GM19395 (cell line): ENCODE data around the gene MCRIP2.
"Not testable (repeated sequence)": the region's sequence is repeated elsewhere in the genome, so short reads cannot be mapped to it uniquely, and the experiment has no call there.

Experiments
- ATAC-seq: cut with Tn5 transposase; IDR thresholded peaks from one replicate; pipeline ENCODE4 v1.9.1; 2021; ENCODE audit warnings: mild to moderate bottlenecking, moderate library complexity; ENCODE audit not compliant: unreplicated experiment

Gene MCRIP2, protein sequence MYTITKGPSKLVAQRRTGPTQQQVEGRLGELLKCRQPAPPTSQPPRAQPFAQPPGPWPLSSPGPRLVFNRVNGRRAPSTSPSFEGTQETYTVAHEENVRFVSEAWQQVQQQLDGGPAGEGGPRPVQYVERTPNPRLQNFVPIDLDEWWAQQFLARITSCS

DNA sequence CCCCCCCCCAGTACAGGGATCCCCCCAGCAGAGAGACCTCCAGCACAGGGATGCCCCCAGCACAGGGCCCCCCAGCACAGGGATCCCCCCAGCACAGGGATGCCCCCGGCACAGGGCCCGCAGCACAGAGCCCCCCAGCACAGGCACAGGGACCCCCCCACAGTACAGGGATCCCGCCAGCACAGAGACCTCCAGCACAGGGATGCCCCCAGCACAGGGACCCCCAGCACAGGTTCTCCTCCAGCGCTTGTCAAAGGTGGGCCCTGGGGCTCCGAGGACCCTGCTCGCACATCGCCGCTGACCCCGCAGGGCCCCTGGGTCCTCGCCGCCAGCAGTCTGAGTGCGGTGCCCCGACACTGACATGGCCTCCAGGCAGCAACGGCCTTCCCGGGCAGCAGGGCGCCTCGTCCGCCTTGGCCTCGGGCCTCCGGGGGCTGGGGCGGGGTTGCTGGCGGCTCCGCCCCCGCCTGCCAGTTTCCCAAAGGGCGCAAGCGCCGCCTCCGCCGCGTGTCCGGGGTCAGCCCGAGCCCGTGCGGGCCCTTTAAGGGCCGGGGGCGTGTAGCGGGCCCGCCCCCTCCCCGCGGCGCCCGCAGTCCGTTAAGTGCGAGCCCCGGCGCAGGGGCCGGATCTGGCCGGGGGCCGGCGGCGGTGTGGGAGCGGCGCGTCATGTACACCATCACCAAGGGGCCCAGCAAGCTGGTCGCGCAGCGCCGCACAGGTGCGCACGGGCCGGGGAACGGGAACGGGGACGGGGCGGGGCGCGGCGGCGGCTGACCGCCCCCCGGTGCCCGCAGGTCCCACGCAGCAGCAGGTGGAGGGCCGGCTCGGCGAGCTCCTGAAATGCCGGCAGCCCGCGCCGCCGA lies at the start of gene MCRIP2:
Gene MCRIP2 (plus strand): TSS at position 503 of the 863 bp plus-strand sequence. CDS start 164 bp downstream, at position 667.
- peak; percentile 41 for ATAC-seq

DNA sequence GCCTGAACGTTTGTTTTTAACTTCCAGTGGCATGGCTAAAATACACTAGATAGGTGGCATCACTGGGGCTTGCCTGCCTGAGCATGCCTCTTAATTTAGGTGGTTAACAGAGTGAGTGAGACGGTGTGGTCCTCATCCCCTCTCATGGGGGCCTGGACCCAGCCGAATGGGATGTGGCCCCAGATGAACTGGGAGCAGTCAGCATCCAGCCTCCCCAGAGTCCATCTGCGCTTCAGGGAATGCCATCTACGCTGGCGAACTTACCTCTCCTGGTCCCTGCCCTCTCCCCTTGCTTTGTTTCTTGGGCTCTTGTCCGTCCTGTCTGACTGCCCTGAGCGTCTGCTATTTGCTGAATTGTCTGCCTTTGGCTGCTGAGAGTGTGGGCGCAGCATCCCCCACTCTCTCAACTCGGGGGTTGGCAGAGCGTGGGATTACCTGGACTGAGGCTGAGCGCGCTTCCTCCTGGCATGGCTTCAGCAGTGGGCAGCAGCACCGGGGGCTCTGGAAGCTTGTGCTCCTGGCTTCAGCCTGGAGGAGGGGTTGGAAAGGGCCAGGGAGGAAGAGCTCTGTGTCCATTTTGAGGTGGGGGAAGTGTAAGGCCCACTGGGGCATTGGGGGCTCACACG lies 49.6 kb upstream of the MCRIP2 start:
- ATAC-seq, result no peak

DNA sequence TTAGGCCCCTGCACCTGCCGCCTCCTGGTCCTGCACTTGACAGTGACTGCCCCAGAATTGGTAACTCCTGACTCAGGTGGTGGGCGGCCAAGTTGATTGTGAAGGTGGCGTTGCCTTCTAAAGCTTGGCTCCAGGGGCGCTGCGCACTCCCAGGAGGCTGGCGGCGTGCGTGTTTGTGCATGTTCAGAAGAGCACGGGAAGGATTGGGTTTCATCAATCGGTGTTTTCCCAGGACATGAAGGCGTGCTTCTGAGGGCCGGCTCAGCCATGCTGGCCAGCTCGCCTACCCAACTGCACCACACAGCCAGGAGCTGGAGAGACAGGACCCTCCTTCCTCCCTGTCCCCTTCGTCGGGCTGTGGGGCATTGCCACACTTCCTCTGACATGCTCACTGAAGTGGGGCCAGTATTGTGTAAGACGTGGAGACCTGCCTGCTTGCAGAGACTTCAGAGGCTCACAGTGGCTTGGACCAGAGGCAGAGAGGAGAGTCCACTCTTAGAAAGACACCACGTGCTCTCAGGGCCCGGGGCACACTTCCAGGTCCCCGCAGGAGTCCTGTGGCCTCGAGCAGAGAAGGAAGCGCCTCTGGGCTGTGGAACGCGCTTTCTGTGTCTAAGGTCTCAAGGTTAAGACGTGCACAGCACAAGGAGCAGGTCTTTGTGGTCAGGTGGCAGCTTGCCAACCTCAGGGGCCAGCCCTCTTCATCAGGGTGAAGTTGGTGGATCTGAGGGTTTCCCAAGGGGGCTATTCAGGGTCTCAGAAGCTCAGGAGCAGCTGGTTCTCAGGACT lies 48.9 kb upstream of the MCRIP2 start:
- no peak for ATAC-seq

DNA sequence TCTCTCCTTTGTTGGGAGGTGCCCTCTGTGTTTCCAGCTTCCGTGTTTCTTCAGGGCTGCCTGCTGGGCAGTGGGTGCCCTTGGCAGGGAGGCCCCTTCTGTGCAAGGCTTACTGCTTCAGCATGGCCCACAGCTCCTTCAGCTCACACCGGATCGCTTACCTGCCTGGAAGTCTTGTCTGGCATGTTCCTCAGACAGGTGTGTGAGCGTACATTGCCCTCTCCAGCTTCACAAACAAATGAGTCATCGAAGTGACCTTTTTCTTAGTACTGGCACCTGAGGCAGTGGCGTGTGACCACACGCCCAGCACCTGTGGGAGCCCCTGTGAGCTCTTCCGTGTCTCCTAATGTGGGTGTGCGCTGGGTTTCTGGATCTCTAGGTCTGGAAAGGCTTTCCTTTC lies 48.2 kb upstream of the MCRIP2 start:
- no peak for ATAC-seq

DNA sequence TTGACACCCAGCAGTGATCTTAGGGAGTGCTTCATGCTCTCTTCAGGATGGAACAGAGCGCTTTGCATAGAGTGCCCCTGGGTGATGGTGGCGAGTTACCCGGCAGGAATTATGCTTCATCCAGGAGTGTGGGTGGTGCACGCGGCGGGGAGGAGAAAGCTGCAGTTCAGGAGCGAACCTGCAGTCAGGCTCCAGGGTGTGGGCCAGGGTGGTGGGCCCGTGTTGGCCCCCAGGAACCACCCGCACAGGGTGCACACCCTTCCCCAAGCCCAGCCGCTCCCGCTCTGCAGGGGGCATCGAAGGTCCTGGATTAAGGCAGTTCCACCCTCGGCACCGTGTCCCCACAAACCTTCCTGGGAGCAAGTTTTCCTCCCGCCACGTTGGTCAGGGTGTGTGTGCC lies 47.8 kb upstream of the MCRIP2 start:
- no peak for ATAC-seq

DNA sequence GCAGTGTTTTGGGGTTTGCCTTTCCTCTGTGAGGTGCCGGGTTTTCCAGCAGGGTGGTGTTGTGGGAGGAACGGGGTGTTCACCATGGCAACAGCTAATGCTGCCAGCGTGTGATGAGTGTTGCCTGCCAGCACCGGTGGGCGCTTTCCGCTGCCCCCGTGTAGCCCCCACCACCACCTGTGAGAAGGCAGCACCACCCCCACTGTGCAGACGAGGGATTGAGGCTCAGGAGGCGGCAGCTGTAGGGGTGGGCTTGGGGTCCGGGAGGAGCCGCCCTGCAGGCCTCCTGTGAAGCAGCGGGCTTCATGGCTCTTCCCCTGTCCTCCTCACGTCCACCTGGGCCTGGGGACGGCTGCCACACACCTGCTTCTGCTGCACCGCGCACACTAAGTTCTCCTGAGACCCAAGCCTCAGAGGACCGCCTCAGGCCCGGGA lies 46.5 kb upstream of the MCRIP2 start:
- no peak for ATAC-seq

DNA sequence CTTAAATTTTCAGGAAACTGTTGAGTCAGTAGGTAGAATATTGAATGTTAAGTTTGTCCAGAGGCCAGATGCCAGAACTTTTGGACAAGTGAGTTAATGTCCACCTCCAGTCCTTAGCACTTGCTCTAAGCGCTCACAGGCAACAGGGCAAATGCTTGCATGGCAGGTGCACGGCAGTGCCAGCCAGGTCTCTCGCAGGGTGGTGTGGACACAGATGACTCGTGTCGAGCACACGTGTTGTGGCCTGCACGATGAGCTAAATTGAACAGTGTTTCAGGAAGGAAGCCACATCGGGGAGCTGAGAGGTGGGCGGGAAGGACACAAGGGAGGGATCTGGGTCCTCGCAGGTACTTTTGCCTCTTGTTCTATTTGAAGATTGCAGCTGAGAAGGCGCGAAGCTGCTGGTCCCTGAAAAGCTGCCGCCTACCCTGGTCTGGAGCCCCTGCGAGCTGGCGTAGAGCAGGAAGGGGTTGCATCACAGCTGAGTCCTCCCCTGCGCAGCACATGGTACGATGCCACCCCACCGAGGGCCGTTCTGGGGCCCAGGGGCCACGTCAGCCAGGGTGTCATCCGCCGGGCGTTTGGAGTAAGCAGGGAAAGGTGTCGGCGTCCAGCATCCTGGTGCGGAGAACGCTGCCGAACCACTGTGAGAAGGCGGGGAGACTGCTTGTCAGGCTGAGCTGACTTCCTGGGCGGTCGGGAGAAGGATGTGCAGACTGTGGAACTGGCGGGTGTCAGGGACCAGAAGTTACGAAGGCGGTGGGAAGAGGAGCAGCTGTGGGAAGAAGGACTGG lies 45.5 kb upstream of the MCRIP2 start:
- no peak for ATAC-seq

DNA sequence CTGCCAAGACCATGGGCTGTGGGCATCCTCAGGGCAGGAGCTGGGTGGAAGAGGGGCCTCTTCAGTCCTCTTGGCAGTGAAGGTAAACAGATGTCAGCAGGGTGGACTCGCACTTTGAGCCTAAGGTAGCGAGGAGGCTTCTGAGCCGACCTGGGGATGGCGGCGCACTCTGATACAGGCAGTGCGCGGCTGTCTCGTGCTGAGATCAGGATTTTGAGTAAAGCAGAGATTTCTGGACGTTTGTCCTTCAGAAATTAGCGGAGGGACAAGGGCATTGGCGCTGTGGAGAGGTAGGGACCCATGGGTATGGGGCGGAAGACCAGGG lies 44.9 kb upstream of the MCRIP2 start:
- no peak for ATAC-seq

DNA sequence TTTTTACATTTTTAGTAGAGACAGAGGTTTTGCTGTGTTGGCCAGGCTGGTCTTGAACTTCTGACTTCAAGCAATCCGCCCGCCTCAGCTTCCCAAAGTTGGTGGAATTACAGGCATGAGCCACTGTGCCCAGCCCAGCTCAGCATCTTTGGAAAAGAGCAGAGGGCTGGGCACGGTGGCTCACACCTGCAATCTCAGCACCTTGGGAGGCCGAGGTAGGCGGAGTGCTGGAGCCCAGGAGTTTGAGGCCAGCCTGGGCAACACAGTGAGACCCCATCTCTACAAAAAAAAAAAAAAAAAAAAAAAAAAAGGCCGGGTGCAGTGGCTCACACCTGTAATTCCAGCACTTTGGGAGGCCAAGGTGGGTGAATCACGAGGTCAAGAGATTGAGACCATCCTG lies 44.0 kb upstream of the MCRIP2 start:
- ATAC-seq, result not testable (repeated sequence)

DNA sequence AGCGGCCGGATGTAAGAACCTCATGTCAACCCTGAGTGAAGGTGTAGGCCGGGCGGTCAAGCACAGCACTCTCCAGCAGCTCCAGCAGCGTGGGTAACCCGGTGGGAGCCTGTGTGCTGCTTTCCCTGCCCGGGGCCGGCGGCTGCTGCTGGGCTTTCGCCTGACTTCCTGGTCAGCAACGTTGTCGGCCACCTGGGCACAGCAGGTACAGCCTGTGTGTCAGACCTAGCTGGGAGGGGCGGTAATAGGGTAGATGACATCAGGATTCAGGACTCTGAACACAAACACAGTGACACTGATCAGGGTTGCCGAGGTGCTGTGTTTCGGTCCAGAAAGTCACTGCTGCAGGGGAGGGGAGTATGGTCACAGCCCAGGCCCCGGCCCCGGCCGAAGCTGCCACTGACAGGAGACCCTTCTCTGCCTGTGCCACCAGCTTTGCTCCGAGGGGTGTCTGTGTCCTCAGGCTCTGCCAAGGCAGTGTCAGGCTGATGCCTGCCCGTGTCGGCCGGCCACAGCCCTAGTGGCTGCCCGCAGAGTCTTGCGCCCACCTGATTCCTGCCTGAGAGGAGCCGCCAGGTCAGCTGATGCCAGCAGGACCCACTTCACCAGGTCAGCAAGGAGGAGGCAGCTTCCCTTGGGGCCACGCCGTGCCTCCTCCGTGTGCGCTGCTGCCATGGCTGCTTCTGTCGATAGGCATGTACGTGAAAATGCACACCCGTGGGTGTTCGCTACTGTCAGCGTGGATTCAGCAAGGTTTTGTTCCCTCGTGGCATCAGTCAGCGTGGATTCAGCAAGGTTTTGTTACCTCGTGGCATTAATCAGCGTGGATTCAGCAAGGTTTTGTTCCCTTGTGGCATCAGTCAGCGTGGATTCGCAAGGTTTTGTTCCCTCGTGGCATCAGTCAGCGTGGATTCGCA lies 42.5 kb upstream of the MCRIP2 start:
- no peak for ATAC-seq

DNA sequence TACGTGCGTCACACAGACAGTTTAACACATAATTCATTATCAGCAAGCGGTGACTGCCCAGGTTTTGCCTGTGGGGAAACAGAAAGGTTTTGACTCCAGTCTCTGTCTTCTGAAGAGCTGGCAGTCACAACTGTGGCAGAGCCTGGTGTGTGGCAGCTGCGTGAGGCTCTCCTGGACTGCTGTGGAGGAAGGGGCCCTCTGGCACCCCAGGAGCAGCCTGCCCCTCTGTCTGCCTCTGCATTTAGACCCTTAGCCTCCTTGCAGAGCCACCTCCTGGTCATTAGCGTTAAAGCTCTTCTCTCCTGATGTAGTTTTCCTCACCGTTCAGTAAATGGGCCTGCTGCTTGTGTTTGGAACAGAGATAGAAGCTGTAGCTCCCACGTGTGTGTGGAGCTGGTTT lies 40.8 kb upstream of the MCRIP2 start:
- no peak for ATAC-seq

DNA sequence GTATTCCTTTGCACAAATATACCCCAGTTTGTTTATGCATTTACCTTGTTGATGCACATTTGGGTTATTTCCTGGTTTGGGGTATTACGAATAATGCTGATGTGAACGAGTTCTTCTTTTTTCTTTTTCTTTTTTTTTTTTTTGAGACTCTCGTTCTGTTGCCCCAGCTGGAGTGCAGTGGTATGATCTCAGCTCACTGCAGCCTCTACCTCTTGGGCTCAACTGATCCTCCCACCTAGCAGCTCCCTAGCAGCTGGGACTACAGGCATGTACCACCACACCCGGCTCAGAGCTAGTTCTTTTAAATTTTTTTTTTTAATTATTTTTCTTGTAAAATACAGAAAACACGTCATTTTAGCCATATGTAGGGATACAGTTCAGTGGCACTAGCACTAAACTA lies 37.7 kb upstream of the MCRIP2 start:
- ATAC-seq, result no peak

DNA sequence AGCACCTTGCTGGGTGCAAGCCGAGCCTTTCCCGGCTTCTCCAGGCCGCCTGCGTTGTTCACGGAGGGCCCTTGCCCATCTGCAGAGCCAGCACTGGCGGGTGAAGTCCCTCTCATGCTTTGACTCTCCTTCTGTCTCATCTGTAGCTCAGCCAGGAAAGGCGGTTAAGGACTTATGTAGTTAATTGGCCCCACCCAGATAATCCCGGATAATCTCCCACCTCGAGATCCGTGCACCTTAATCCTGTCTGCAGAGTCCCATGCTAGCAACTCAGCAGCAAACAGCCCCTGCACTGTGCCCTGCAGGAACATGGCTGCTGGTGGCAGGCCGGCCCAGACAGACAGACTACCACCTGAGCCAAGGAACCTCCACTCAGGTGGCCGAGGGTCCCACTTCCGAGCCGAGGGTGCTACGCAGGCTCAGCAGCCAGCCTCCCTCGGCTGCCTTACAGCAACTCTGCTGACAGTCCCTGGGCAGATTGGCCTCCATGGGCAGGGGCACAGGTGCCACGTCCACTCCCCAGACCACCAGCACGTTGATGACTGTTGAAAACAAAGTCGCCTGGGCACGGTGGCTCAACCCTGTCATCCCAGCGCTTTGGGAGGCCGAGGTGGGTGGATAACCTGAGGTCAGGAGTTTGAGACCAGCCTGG lies 34.8 kb upstream of the MCRIP2 start:
- ATAC-seq, result no peak

DNA sequence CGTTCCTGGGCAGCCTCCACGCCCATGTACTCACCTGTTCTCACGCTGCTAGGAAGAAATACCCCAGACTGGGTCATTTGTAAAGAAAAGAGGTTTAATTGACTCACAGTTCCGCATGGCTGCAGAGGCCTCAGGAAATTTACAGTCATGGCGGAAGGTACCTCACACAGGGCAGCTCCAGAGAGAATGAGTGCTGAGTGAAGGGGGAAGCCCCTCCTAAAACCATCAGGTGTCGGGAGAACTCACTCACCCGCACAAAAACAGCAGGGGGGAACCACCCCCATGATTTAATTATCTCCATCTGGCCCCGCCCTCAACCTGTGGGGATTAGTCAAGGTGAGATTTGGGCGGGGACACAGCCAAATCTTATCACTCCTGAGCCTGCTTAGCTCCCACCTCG lies 33.6 kb upstream of the MCRIP2 start:
- ATAC-seq, result no peak

DNA sequence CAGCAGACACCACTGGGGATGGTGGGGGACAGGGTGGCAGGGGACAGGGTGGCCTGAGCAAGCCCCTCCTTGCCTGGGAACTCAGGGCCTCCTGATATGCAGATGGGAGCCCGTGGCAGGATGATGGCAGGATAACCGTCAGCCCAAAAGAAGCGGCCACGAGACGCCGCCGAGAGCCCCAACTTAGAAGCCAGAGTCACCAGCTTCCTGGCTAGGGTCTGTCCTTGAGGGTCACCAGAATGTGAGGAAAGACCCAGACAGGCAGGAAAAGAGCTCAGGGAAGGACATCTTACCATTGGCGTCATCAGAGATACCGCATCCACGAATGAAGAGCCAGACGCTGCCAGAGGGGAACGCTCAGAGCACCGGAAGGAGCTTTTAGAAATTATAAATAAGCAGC lies 32.3 kb upstream of the MCRIP2 start:
- ATAC-seq, result no peak

DNA sequence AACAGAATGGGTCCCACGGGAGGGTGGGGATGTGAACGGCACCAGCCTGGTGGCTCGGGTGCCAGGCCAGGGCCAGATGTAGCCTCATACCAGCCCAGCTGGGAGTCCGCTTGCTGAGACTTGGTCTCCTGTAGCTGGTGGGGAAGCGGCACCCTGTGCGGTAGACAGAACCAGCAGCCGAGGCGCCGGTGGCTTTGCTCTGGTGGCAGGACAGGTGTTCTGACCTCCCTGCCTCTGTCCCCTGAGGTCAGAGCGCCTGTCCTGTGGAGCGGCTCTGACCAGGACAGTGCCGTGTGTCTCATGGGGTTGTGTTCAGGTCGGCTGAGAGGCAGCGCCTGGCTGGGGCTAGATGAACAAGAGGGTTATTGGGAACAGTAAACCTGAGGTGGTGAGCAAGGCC lies 31.6 kb upstream of the MCRIP2 start:
- no peak for ATAC-seq

DNA sequence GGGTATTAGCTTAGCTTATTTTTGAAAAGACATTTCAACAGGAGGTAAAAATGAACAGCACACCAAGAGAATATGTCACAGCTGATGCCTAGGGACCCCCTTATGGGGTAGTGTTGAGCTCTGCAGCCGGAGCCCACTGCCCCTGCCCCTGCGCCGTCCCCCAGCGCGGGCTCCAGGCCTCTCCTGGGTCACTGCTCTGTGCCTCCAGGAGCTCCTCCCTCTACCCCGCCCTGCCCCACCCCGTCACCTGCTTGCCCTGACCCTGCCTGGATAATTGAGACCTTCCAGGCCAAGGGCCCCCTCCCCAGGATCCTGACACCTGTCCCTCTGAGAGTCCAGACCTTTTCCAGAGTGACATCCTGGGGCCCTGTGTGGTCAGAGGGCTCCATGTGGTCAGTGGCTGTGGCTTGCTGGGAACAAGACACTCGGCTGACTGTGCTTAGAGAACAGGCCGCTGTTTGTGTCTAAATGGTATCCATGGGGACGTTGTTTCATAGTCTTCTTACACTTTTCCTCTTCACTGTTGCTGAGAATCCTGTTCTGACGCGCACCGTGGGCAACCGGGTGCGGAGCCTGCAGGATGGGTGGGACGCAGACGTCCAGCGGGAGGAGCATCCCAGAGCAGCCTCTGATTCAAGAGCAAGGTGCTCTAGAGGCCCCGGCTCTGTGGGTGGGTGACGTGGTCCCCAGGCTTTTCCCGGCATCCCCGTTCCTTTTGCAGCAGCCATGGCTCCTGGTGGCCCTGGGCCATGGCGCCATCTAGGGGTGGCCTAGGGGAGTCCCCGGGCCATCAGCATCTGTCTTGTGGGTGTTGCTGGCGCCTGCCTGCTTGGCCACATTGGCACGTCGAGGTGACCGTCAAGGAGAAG lies 30.9 kb upstream of the MCRIP2 start:
- ATAC-seq, result no peak

DNA sequence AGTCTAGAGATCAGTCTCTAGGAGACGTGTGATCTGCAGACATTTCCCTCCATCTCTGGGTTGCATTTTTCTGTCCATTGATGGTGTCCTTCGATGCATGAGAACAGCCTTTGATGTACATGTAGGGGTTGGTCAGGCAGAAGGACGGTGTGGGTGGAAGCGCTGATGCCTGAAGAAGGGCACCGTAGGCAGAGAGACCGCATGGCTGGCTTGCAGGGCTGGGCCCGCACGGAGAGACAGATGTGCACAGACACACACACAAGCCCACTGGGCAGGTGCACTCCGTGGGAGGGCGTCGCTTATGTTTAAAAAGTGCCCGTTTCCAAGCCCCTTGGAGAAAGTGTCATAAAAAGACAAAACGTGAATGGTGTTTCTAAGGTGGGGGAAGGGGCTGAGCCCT lies 26.5 kb upstream of the MCRIP2 start:
- ATAC-seq, result no peak
